ENCODE results near the gene UBAP1. TPM values are rescaled to one million over a fixed set of nuclear protein-coding genes. Genes with fewer than 3 reads are reported as not detected.
A peak's percentile ranks its signal among the peaks of the same experiment; 100 is the strongest.
"Not testable (repeated sequence)": the region's sequence is repeated elsewhere in the genome, so short reads cannot be mapped to it uniquely, and the experiment has no call there.

The UBAP1 gene
- total RNA-seq, 3 donors from 2014 or later: 33.7 to 53.1 (median 38.2) TPM

DNA sequence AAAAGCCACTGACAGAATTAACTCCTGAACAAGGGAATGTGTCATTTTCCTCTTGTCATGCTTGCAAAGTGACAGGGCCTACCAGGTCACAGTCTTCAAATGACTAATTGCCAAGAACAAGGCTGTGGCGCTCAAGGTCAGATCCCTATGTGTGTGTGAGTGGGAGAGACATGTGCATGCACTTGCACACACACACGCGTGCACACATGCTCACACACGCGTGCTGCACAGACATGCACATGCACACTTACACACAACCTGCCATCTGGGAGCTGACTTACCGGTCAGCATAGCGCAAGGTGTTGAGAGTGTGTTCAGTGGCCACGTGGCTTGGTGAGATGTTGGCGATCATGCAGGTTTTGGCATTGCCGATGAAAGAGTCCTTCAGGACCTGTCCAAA, 80.5 kb downstream of the UBAP1 start:
- intact Hi-C loops (cut with DNase I, micrococcal nuclease): no loop called here
- no peak for ATAC-seq
- DNase-seq: no peak
- Histone ChIP-seq H3K36me3 (ENCODE audit: low read depth) (no peaks in the 10 kb centered on the region), H3K4me3 (no peak overlapping the region), H3K9me3 (no peaks in the 10 kb centered on the region), H3K4me1 (ENCODE audit: low read depth) (no peaks in the 10 kb centered on the region)
- TF ChIP-seq, protein P1, sequence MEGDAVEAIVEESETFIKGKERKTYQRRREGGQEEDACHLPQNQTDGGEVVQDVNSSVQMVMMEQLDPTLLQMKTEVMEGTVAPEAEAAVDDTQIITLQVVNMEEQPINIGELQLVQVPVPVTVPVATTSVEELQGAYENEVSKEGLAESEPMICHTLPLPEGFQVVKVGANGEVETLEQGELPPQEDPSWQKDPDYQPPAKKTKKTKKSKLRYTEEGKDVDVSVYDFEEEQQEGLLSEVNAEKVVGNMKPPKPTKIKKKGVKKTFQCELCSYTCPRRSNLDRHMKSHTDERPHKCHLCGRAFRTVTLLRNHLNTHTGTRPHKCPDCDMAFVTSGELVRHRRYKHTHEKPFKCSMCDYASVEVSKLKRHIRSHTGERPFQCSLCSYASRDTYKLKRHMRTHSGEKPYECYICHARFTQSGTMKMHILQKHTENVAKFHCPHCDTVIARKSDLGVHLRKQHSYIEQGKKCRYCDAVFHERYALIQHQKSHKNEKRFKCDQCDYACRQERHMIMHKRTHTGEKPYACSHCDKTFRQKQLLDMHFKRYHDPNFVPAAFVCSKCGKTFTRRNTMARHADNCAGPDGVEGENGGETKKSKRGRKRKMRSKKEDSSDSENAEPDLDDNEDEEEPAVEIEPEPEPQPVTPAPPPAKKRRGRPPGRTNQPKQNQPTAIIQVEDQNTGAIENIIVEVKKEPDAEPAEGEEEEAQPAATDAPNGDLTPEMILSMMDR (IDR thresholded peaks at IDR 0.05): no peak

DNA sequence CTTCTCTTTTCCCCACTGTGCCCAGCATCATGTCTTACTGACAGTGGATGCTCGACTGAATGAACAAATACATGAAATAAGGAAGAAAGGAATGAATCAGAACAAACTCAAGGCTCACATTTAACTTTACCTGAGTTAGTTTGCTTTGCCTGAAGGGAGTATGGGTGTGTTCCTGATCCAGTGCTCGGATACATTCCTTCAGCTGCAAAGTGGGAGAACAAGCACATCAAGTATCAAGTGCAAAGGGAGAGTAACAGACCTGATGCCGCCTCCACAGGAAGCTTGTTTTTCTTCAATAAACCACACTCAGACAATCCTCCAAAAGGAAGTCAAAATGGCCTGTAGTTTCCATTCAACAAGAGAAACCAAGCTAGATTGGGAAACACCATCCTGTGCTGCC, 84.1 kb downstream of the UBAP1 start:
- DNase-seq (no peak), ATAC-seq (no peak)
- Histone ChIP-seq H3K9me3 (no peaks in the 10 kb centered on the region), H3K4me3 (no peak overlapping the region), H3K36me3 (ENCODE audit: low read depth) (no peaks in the 10 kb centered on the region), H3K4me1 (ENCODE audit: low read depth) (no peaks in the 10 kb centered on the region)
- TF ChIP-seq, protein P1 (IDR thresholded peaks at IDR 0.05): no peak
- intact Hi-C loops (cut with DNase I, micrococcal nuclease): no loop called here

DNA sequence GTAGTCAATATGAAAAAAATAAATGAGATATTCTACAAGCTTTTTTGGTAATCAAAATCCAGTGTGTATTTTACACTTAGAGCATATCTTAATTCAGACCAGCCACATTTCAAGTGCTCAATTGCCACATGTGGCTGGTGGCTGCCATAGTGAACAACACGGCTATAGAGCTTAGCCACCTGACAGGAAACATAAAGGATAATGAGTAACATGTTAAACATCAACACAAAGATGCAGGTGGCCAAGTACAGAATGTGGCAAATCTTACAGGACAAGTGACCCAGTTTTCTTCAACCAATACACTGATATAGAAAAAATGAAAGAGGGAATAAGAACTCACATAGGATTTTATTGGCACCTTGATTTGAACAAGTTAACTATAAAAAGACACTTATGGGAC, 88.8 kb downstream of the UBAP1 start:
- Histone ChIP-seq H3K4me3 (no peak overlapping the region), H3K9me3 (no peaks in the 10 kb centered on the region), H3K4me1 (ENCODE audit: low read depth) (no peaks in the 10 kb centered on the region), H3K36me3 (ENCODE audit: low read depth) (no peaks in the 10 kb centered on the region)
- intact Hi-C loops (cut with DNase I, micrococcal nuclease): no loop called here
- ATAC-seq (peak; percentile 65), DNase-seq (no peak)
- TF ChIP-seq, protein P1 (IDR thresholded peaks at IDR 0.05): no peak

DNA sequence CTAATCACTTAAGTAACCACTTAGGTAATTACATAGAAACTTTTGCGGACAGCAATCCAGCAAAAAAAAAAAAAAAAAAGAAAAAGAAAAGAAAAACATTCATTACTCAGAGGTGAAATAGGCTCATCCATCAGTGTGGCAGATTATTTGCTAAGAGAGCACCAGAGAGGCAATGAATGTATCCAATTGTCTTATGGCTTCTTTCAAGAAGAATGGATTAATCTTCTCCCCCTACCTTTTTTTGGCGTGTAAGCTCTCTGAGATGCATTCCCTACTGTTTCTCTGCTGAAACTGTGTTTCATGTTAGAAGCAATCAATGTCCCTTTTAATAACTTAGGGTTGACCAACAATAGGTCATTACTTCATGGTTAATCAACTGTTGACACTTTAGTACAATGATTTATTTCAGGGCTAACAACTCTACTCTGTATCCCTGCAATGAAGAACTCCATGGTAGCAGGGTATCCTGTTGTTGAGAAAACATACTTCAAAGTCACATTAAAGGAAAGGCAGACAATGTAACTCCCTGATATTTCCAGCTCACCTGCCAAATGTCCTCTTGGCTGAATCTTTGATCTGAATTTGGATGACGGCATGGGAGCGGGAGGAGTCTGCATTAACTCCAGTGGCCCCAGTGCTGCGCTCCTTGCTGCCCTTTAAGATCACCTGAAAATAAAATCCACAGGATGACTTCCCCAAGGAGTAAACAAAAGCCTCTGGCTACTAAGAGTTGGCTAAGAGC, 92.6 kb downstream of the UBAP1 start:
- Histone ChIP-seq H3K36me3 (ENCODE audit: low read depth) (no peaks in the 10 kb centered on the region), H3K4me3 (no peak overlapping the region), H3K9me3 (no peaks in the 10 kb centered on the region), H3K4me1 (ENCODE audit: low read depth) (no peaks in the 10 kb centered on the region)
- TF ChIP-seq, protein P1 (IDR thresholded peaks at IDR 0.05): no peak
- DNase-seq: no peak
- peak; percentile 34 for ATAC-seq
- intact Hi-C loops (cut with DNase I, micrococcal nuclease): no loop called here

DNA sequence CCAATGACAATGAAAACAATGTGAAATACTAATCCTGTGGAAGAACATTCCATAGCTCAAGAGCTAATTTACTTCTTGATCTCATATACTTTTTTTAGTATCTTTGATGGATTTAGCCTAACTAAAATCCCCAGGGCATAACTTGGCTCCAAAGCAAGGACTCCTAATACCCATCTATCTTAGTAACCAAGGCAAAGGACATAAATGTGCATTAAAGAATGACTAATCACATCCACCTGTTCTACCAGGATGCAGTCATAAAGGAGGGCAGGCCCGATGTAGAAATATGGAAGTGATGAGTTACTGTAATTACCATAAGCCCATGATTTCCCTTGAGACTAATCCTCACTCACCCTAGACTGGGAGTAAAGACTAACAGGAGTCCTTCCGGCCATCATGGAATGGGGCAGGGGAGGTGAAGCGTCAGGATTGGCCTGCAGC, 93.3 kb downstream of the UBAP1 start:
- intact Hi-C loops (cut with DNase I, micrococcal nuclease): no loop called here
- Histone ChIP-seq H3K9me3 (no peaks in the 10 kb centered on the region), H3K4me1 (ENCODE audit: low read depth) (no peaks in the 10 kb centered on the region), H3K4me3 (no peak overlapping the region), H3K36me3 (ENCODE audit: low read depth) (no peaks in the 10 kb centered on the region)
- DNase-seq (no peak), ATAC-seq (peak; percentile 85)
- TF ChIP-seq, protein P1 (IDR thresholded peaks at IDR 0.05): no peak

DNA sequence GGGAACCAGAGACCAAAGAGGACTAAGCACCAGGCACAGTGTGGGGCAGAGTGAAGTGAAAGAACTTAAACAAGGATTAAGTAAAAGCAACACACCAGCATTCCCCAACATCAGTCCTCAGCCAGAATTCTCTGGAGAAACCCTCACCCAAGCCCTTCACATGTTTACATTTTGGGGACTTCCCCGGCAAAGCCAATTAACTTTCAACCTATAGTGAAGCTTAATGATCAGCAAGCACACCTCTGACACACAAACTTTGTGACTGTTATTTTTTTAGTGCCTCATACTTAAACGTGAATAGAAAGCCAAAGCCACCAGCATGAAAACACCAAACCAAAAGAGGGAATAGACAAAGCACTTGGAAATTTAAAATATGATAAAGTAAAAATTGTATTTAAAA, 94.7 kb downstream of the UBAP1 start:
- intact Hi-C loops (cut with DNase I, micrococcal nuclease); H3K9me3 ChIP-seq; DNase-seq; H3K4me1 ChIP-seq (ENCODE audit: low read depth); H3K36me3 ChIP-seq (ENCODE audit: low read depth); H3K4me3 ChIP-seq: not testable (repeated sequence)
- peak; percentile 52 for ATAC-seq
